HepG2 (cell line): ENCODE results near the gene BYSL. TPM values are rescaled to one million over a fixed set of nuclear protein-coding genes. Genes with fewer than 3 reads are reported as not detected.

Experiments used
- GMEB1 ChIP-seq: sonication (generic); formaldehyde crosslinking; IDR thresholded peaks from 2 replicates; pipeline ENCODE4 v1.5.1; 2020; ENCODE audit warnings: missing genetic modification reagents, mild to moderate bottlenecking, borderline replicate concordance
- RERE ChIP-seq: IDR thresholded peaks from 2 replicates; pipeline ENCODE4 v1.6.1; 2016; ENCODE audit warnings: low read depth, missing genetic modification reagents, missing compliant biosample characterization
- REST ChIP-seq, 2 experiments: IDR thresholded peaks; 2 replicates each; pipeline ENCODE4 v1.6.1; 2011 to 2012; ENCODE audit warnings: low read length in 2 of 2, borderline replicate concordance in 1 of 2, low read depth in 1 of 2, mild to moderate bottlenecking in 1 of 2, moderate library complexity in 1 of 2
- TAF1 ChIP-seq: sonication (generic); formaldehyde crosslinking; IDR thresholded peaks from 2 replicates; pipeline ENCODE4 v1.4.0; 2020; ENCODE audit warnings: missing genetic modification reagents
- ZBTB42 ChIP-seq: sonication (generic); formaldehyde crosslinking; IDR thresholded peaks from 2 replicates; pipeline ENCODE4 v1.5.0; 2020; ENCODE audit warnings: mild to moderate bottlenecking, missing genetic modification reagents
- ZKSCAN1 ChIP-seq: fragments of 150-350 bp; IDR thresholded peaks from 2 replicates; pipeline ENCODE4 v1.6.1; 2014; ENCODE audit warnings: low read length
- ZNF331 ChIP-seq: sonication (generic); formaldehyde crosslinking; IDR thresholded peaks from 2 replicates; pipeline ENCODE4 v1.4.0; 2020; ENCODE audit warnings: missing genetic modification reagents
- ZNF33A ChIP-seq: sonication (generic); formaldehyde crosslinking; IDR thresholded peaks from 2 replicates; pipeline ENCODE4 v1.5.1; 2020; ENCODE audit warnings: missing genetic modification reagents, mild to moderate bottlenecking, moderate library complexity, borderline replicate concordance
- ZNF441 ChIP-seq: sonication (generic); formaldehyde crosslinking; IDR thresholded peaks from 2 replicates; pipeline ENCODE4 v1.7.0; 2021; ENCODE audit warnings: missing genetic modification reagents, borderline replicate concordance
- ZZZ3 ChIP-seq: sonication (generic); formaldehyde crosslinking; IDR thresholded peaks from 2 replicates; pipeline ENCODE4 v1.4.0; 2020; ENCODE audit warnings: missing genetic modification reagents, mild to moderate bottlenecking, borderline replicate concordance
- polyA plus RNA-seq, 8 experiments: library from polyadenylated mRNA; depleted of rRNA in 3 of 8; stranded (reverse) in 7 of 8; unstranded in 1 of 8; fragments of >200 nt; fragmentation: Illumina TruSeq in 4 of 8; extraction: Trizol in 4 of 8; gene quantifications; 2 replicates each; pipeline versions ENCODE4 v1.2.1 to v1.2.3, GENCODE V29; 2011 to 2016; ENCODE audit warnings: low read depth in 4 of 8, missing spikeins in 1 of 8, mixed read lengths in 1 of 8; ENCODE audit not compliant: insufficient read depth in 1 of 8
- total RNA-seq, 5 experiments: library from RNA; depleted of rRNA; stranded (reverse); fragments of >200 nt; fragmentation: Illumina TruSeq; extraction: Trizol; gene quantifications; 2 replicates each; pipeline ENCODE4 v1.2.3, GENCODE V29; 2016; ENCODE audit warnings: low read depth in 1 of 5

The BYSL gene
- total and polyA plus RNA-seq, 2 of the 13 experiments (the other 11 are each of a cell fraction or from before 2014, with no cell fraction given) = 27.9 to 28.6 TPM

GRCh38 chr6:41920921-41921711 lies at the start of gene BYSL, which contains the start of gene MED20 (continued):
- no peak; the same call in 1 of the 2 replicates for TF ChIP-seq RERE (CRISPR knock-in tag)
- no peak for TF ChIP-seq ZBTB42 (CRISPR knock-in tag)
- peak; percentile 81 for TF ChIP-seq GMEB1
- peak; percentile 27; the same call in 1 of the 2 replicates for TF ChIP-seq ZNF33A (CRISPR knock-in tag)
- peak; percentile 29; the same call in 1 of the 2 replicates for TF ChIP-seq ZNF441 (CRISPR knock-in tag)
- TF ChIP-seq ZKSCAN1 = no peak; the same call in 1 of the 2 replicates
- TF ChIP-seq ZNF331 (CRISPR knock-in tag) = peak; percentile 9; the same call in 1 of the 2 replicates
- TF ChIP-seq ZZZ3 = peak; percentile 92; the same call in 1 of the 2 replicates
- TF ChIP-seq TAF1 (CRISPR knock-in tag) = peak; percentile 43; the same call in 1 of the 2 replicates
- TF ChIP-seq REST (IDR thresholded peaks at IDR 0.05; ENCODE audit: borderline replicate concordance in 1 of 2, low read depth in 1 of 2, low read length in 2 of 2) = peak in 1 of 2 experiments; percentile 35; a peak in 1 of 4 replicates
